ENCODE measurements around the gene TMEM179. TPM values are rescaled to one million over a fixed set of nuclear protein-coding genes. Genes with fewer than 3 reads are reported as not detected.

Gene TMEM179
- total RNA-seq, 2 donors from 2014 or later = 0.34 to 1.7 TPM

- DNase-seq (peak; percentile 52 to 76), ATAC-seq (peak; percentile 91)
- intact Hi-C loops (cut with DNase I, micrococcal nuclease) = loop anchor here in 1 of 2 donors (5.0 kb wide), 1 partner anchor 427 kb away; the partner anchor contains the start of gene KIF26A
Measured at GRCh38 chr14:104563742-104564615, 40.6 kb downstream of the TMEM179 start.

DNA sequence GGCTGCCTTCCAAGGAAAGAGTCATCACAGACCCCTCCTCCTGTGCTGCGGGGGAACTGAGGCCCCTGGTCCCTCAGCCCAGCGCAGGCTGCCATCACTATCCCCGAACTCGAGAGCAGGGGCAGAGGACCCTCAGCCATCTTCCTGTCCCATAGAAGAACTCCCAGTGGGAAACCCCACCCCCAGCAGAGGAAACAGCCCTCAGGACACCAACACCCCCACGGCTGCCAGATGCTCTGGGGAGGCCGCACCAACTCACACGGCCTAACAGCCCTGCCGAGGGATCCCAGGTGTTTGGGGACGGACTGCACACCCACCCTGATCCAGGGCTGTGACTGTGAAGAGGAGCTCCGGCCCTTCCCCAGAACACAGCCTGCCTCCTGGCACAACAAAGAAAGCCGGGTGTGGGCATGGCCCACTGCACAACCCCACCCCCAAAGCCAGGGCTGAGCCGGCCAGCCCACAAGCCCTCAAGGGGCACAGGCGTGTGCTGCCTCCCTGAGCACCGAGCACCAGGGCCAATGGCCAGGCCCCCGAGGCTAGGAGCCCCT lies 41.3 kb downstream of the TMEM179 start:
- DNase-seq (no peak), ATAC-seq (no peak)
- intact Hi-C loops (cut with DNase I, micrococcal nuclease) = loop anchor here in 1 of 2 donors (5.0 kb wide), 1 partner anchor 426 kb away; the partner anchor contains the start of gene KIF26A

- ATAC-seq (no peak), DNase-seq (no peak)
Measured at GRCh38 chr14:104562606-104563005, 42.0 kb downstream of the TMEM179 start.

DNA sequence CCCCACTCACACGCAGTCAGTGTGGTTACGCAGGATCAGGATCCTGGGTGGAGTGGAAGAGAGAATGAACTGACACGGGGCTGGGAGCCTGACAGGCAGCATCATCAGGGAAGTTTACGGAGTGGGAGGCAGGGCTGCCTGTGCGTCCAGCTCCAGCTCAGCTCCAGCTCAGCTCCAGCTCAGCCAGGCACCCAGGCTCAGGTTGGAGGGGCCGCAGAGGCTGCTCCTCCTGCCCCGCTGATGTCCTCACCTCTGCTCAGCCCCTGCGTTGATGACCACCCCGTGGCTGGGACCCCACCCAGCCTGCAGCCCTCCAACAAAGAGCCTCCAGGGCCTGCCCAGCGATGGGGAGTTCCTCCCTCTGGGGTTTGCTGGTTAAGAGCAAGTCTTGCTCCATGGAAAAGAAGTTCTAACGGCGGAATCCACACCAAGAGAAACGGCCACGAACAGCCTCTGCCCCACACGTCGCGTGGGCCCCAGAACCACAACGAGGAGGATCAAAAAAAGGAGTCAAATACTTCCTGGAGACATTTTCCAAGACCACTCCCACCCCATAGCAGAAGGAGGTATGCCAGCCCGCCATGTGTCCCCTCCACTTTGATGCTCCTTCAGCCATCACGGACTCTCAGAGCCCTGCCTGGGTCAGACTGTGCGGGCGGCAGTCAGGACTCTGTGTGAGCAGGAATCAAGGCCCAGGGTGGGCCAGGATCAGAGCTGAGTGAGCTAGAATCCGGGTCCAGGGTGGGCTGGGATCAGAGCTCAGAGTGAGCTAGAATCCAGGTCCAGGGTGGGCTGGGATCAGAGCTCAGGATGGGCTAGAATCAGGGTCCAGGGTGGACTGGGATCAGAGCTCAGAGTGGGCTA lies 42.7 kb downstream of the TMEM179 start:
- no peak for DNase-seq
- intact Hi-C loops (cut with DNase I, micrococcal nuclease) = loop anchor here in 1 of 2 donors (5.0 kb wide), 1 partner anchor 425 kb away; the partner anchor contains the start of gene KIF26A
- ATAC-seq = no peak

More at GRCh38 chr14:104562606-104563005, 42.0 kb downstream of the TMEM179 start:
- intact Hi-C loops (cut with DNase I, micrococcal nuclease) = loop anchor here in 1 of 2 donors (5.0 kb wide), 1 partner anchor 425 kb away; the partner anchor contains the start of gene KIF26A

DNA sequence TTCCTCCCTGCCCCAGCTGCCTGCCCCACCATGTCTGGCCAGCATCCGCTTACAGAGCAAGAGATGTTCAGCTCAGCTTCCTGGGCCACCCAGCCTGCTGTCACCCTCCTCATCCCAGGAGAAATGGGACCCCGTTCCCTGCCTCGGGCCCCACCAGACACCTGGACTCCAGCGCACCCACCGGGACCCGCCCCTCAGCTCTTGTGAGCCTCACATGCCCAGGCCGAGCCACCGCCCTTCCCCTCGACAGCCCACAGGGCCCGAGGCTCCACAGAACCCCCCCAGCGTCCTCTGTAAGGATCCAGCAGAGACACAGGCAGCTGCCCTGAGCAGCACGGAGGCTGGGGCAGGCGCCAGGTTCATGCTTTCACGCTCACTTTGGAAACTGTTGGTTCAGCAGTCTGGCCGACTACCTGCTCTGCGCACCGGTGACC lies 43.4 kb downstream of the TMEM179 start:
- DNase-seq (no peak), ATAC-seq (no peak)
- intact Hi-C loops (cut with DNase I, micrococcal nuclease) = loop anchor here in 1 of 2 donors (5.0 kb wide), 1 partner anchor 424 kb away; the partner anchor contains the start of gene KIF26A

DNA sequence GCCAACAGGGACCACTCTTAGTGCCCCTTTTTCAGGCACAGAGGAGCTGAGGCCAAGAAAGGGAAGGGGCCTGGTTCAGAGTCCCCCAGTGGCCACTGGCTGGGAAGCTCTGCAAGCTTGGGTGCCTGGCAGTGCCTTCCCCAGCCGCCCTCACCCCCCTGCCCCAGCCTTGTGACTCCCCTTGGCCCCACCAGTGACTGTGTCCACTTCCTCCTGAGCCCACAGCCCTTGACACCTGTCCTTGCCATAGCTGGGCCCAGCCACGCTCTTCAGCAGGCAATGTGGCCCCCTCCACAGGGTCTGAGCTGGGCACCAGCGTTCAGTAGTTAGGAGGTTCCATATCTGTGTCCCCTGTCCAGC lies 44.0 kb downstream of the TMEM179 start:
- no peak for ATAC-seq
- intact Hi-C loops (cut with DNase I, micrococcal nuclease) = loop anchor here in 1 of 2 donors (5.0 kb wide), 1 partner anchor 423 kb away; the partner anchor contains the start of gene KIF26A
- DNase-seq = no peak

- no peak for ATAC-seq
- DNase-seq = no peak
- intact Hi-C loops (cut with DNase I, micrococcal nuclease) = loop anchor here in 1 of 2 donors (5.0 kb wide), 1 partner anchor 423 kb away; the partner anchor contains the start of gene KIF26A
Measured at GRCh38 chr14:104559804-104560585, 44.6 kb downstream of the TMEM179 start.

DNA sequence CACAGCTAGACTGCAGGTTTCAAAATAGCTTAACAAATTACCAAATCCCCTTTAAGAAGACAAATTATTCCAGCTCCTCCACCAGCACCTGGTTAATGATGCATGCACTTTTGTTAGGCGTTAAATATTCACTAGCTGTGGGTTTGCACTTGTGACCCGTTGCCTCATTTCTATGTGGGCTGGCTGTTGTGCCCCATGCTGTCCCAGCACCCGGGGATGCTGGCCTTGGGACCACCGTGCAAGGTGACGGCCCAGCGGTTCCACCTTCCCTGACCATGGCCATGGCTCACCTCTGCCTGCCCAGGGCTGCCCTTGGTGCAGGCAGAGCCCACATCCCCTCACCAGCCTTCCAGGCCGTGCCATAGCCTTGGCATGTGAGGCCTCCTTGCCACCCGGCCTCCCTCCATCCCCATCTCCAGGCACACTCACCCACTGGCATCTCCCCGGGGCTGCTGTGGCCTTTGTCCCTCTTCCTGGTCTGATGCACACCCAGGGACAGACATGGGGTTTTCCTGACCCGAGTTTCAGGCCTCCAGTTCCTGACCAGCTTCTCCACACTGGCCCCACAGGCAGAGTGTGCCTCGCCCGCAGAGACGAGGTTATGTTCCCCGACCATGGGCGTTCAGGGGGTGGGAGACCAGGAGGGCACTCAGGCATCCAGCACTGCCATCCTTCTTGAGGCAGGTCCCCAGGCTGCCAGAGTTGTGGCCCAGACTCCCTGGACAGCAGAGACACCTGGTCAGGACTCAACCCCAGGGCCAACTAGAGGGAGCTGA lies 45.4 kb downstream of the TMEM179 start:
- ATAC-seq (no peak), DNase-seq (peak in 1 of 2 donors; percentile 0)
- intact Hi-C loops (cut with DNase I, micrococcal nuclease) = no loop called here

DNA sequence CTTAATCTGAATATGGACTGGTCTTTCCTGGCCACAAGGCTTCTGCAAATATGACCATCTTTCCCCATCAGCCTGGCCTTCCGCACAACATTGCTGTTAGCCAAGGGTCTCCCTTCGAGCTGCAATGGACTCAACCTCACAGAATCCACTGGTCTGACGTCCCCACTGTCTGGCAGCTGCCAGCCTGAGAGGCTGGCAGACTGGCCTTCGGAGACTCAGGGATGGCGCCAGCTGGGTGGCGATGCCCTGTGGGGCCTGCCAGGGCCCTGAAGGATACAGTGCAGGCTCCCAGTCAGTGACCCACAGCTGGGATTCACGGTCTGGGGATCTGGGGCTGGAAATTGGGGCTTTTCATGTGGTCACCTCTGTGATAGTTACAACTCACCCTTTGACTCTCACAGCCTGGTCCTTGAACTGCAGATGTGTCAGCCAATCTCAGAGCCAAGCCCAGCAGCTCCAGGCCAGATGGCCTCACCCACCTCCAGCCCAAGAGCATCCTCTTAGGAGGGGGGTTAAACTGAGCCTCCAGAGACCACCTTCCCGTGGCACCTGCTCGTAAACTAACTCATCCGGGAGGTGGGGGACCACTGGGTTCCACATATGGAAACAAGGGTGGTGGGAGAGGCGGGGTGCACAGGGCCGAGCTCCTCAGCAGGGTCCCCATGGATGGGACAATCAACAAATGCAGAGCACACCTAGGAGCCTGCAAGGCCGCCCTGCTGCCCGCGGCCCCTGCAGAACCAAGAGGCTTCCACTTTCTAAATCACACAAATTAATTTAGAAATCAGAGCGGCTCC lies 46.1 kb downstream of the TMEM179 start:
- ATAC-seq (no peak), DNase-seq (no peak)
- intact Hi-C loops (cut with DNase I, micrococcal nuclease) = no loop called here

- DNase-seq (peak in 1 of 2 donors; percentile 5), ATAC-seq (no peak)
- intact Hi-C loops (cut with DNase I, micrococcal nuclease) = no loop called here
Measured at GRCh38 chr14:104557766-104558165, 46.8 kb downstream of the TMEM179 start.

DNA sequence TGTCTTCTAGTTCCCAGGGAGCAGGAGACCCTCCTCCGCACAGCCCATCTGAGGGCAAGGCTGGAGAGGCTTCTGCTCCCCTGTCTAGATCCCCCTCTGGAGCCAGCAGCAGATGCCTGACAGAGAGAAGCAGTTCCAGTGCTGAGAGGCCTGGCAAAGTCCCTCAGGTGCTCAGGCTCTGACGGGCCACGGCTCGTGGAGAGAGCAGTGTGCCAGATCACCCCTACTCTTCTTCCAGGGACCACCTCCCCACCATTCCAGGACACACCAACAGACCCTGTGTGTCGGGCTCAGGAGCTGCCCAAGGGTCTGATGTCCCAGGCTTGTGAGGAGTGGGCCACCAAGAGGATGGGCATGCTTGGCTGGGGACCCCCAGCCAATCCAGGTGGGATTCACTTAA lies 47.5 kb downstream of the TMEM179 start:
- peak; percentile 0 to 18 for DNase-seq
- ATAC-seq = no peak
- intact Hi-C loops (cut with DNase I, micrococcal nuclease) = no loop called here

DNA sequence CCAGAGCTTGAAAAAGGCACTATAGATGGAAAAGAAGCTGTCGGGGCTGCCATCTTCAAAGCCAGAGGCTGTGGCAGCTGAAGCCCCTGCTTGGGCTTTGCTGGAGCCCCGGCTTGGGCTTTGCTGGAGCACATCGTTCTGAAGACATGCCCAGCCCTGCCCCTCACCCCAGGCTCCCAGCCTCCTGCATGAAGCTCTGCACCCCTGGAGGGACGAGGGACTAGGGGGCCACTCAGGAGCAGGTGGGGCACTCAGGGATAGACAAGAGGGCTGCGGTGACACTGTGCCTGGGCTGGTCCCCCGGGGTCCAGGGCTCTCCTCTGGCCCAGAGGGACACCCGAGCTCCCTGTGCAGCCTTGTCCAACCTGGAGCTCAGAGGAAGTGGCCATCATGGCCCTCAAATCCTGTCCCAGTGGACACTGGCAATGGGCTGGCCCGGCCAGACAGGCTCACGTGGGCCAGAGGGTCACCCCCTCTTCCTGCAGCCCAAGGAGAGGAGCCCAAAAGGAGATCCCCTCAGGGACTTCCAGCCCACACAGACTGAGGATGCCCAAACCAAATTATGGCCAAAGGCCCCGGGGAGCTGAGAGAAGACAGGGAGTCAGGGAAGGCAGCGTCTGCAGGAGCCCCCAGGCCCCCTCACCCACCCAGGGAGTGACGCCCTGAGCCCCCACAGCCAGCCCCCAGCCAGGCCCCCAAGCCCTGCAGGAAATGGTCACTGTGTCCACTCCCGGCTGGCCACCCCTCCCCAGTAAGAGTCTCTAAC lies 48.1 kb downstream of the TMEM179 start:
- ATAC-seq (no peak), DNase-seq (peak in 1 of 2 donors; percentile 19)
- intact Hi-C loops (cut with DNase I, micrococcal nuclease) = no loop called here

DNA sequence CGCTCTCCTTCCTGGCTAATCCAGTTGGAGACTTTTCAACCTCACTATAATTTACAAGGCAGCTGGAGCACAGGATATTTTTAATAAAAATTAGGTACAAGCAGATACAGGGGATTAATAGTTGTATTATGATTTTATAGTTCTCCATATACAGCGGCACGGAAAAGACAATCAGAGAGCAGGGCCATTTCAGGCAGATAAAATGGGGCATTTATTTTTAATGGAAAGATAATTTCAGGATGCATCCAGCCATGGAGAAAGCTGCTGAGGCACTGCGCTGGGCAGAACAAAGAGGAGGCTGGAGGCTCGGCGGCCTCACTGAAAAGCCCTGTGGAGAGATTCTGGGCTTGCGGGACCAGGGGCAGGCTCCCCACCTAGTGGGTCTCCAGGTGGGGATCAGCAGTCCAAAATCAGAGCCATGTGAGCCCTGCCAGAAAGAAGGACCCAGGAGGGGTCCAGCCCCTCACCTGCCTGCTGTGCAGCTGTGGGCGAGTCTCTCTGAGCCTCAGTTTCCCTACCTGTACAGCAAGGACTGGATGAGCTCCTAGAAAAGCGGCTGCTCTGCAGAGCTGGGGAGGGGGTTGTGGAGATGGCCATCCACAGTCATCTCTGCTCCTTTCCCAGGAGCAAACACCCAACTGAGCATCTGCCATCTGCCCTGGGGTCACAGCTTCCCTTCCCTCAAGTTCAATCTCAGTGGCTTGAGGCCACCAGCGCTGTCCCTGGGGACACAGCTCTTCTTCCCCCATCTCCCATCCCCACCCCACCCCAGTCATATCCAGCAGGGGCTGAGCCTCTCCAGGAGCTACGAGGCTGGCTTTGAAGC lies 48.9 kb downstream of the TMEM179 start:
- ATAC-seq (no peak), DNase-seq (peak in 1 of 2 donors; percentile 2)
- intact Hi-C loops (cut with DNase I, micrococcal nuclease) = no loop called here

GRCh38 chr14:104554608-104555429 lies 49.8 kb downstream of the TMEM179 start:
- ATAC-seq (no peak), DNase-seq (peak in 1 of 2 donors; percentile 12)
- intact Hi-C loops (cut with DNase I, micrococcal nuclease) = no loop called here

All from left colon (tissue), 2 donors.